IMR-90 (cell line): ENCODE measurements around the gene DGKZ. TPM values are rescaled to one million over a fixed set of nuclear protein-coding genes. Genes with fewer than 3 reads are reported as not detected.

Experiments
- ATAC-seq: fragments of 200-7000 bp; cut with Tn5 transposase; 2 replicates; pipeline ENCODE4 v1.9.1; 2020; ENCODE audit warnings: low read depth, mild to moderate bottlenecking, moderate library complexity
- BruUV-seq: library from RNA; stranded (reverse); fragments of 400-500 nt; replicated peaks from 2 replicates; lab custom pipeline; 2021; lab: Mats Ljungman, UMichigan
- CTCF ChIA-PET: fragments of 300-600 bp; formaldehyde crosslinking; extraction: SDS; loops from one replicate; lab custom pipeline; 2021; ENCODE audit warnings: antibody characterized with exemption; lab: Yijun Ruan, JAX
- POLR2A ChIA-PET: fragments of 300-600 bp; sonication (Branson Sonifier 250); formaldehyde crosslinking; loops from one replicate; lab custom pipeline; 2022; ENCODE audit warnings: antibody characterized with exemption; ENCODE audit not compliant: unreplicated experiment; lab: Charles Lee
- DNase-seq: peaks from one replicate; pipeline ENCODE4 v3.0.0; 2013
- H2AFZ ChIP-seq: replicated peaks from 2 replicates; pipeline ENCODE3; 2013; ENCODE audit warnings: low read length, mild to moderate bottlenecking; ENCODE audit not compliant: poor library complexity
- H2AK5ac ChIP-seq: 2 replicates; pipeline ENCODE4 v1.6.1; 2013; ENCODE audit warnings: low read depth, low read length, inconsistent platforms
- H2AK9ac ChIP-seq: replicated peaks from 2 replicates; pipeline ENCODE3; 2013; ENCODE audit warnings: mild to moderate bottlenecking, low read depth, low read length, moderate library complexity; ENCODE audit not compliant: poor library complexity
- H2BK120ac ChIP-seq: 2 replicates; pipeline ENCODE4 v1.6.1; 2013; ENCODE audit warnings: low read depth, low read length, inconsistent platforms
- H2BK15ac ChIP-seq: 3 replicates; pipeline ENCODE4 v1.6.1; 2013; ENCODE audit warnings: low read depth, low read length, inconsistent platforms
- H2BK20ac ChIP-seq: 2 replicates; pipeline ENCODE4 v1.6.1; 2013; ENCODE audit warnings: low read depth, mild to moderate bottlenecking, inconsistent platforms, low read length, moderate library complexity
- H2BK5ac ChIP-seq: 2 replicates; pipeline ENCODE4 v1.6.1; 2013; ENCODE audit warnings: mild to moderate bottlenecking, low read depth, low read length, inconsistent platforms; ENCODE audit not compliant: poor library complexity, severe bottlenecking
- H3K14ac ChIP-seq: replicated peaks from 2 replicates; pipeline ENCODE4 v1.6.1; 2013; ENCODE audit warnings: low read depth, low read length, inconsistent platforms
- H3K18ac ChIP-seq: 2 replicates; pipeline ENCODE4 v1.6.1; 2013; ENCODE audit warnings: low read depth, low read length, control low read depth
- H3K23ac ChIP-seq: 2 replicates; pipeline ENCODE4 v1.6.1; 2013; ENCODE audit warnings: low read depth, low read length, inconsistent platforms
- H3K27ac ChIP-seq: 2 replicates; pipeline ENCODE4 v1.5.1; 2013; ENCODE audit warnings: mild to moderate bottlenecking, control low read depth, low read length; ENCODE audit not compliant: insufficient read depth
- H3K27me3 ChIP-seq: 2 replicates; pipeline ENCODE4 v1.6.1; 2013; ENCODE audit warnings: low read length; ENCODE audit not compliant: control insufficient read depth, insufficient read depth
- H3K36me3 ChIP-seq: 2 replicates; pipeline ENCODE4 v1.6.1; 2013; ENCODE audit warnings: low read length, mixed read lengths; ENCODE audit not compliant: control insufficient read depth, insufficient read depth
- H3K4ac ChIP-seq: 2 replicates; pipeline ENCODE4 v1.6.1; 2013; ENCODE audit warnings: low read depth, low read length, inconsistent platforms
- H3K4me1 ChIP-seq: 2 replicates; pipeline ENCODE4 v1.6.1; 2013; ENCODE audit warnings: low read length, mixed read lengths; ENCODE audit not compliant: control insufficient read depth, insufficient read depth
- H3K4me2 ChIP-seq: 2 replicates; pipeline ENCODE4 v1.6.1; 2013; ENCODE audit warnings: low read depth, mild to moderate bottlenecking, control low read depth, low read length, moderate library complexity
- H3K4me3 ChIP-seq: 2 replicates; pipeline ENCODE4 v1.5.1; 2013; ENCODE audit warnings: low read depth, mild to moderate bottlenecking, control low read depth, low read length, moderate library complexity; ENCODE audit not compliant: insufficient read depth
- H3K56ac ChIP-seq: 2 replicates; pipeline ENCODE4 v1.6.1; 2013; ENCODE audit warnings: low read length, inconsistent platforms; ENCODE audit not compliant: insufficient read depth; ENCODE audit errors: extremely low read depth
- H3K79me1 ChIP-seq, 2 experiments: 2 replicates each; pipeline ENCODE4 v1.6.1; 2013; ENCODE audit warnings: low read length in 2 of 2, inconsistent platforms in 1 of 2, low read depth in 1 of 2
- H3K9ac ChIP-seq: 2 replicates; pipeline ENCODE4 v1.6.1; 2013; ENCODE audit warnings: low read depth, low read length, control low read depth
- H3K9me1 ChIP-seq: 2 replicates; pipeline ENCODE4 v1.6.1; 2013; ENCODE audit warnings: low read length, inconsistent platforms; ENCODE audit not compliant: insufficient read depth
- H3K9me3 ChIP-seq: 2 replicates; pipeline ENCODE4 v1.6.1; 2013; ENCODE audit warnings: low read length; ENCODE audit not compliant: control insufficient read depth, insufficient read depth
- H4K20me1 ChIP-seq: 2 replicates; pipeline ENCODE4 v1.6.1; 2013; ENCODE audit warnings: low read length, inconsistent platforms; ENCODE audit not compliant: insufficient read depth
- H4K5ac ChIP-seq: 2 replicates; pipeline ENCODE4 v1.6.1; 2013; ENCODE audit warnings: mild to moderate bottlenecking, low read depth, low read length, control low read depth
- H4K8ac ChIP-seq, 2 experiments: 2 replicates each; pipeline ENCODE4 v1.6.1; 2013; ENCODE audit warnings: low read depth in 2 of 2, low read length in 2 of 2, control low read depth in 1 of 2, inconsistent platforms in 1 of 2
- H4K91ac ChIP-seq: 2 replicates; pipeline ENCODE4 v1.6.1; 2013; ENCODE audit warnings: low read depth, low read length, inconsistent platforms; ENCODE audit not compliant: insufficient read depth
- CEBPB ChIP-seq: IDR thresholded peaks from 2 replicates; pipeline ENCODE4 v1.6.1; 2012; ENCODE audit warnings: low read depth, low read length, improper control_type of control experiment
- CHD1 ChIP-seq: IDR thresholded peaks from 2 replicates; pipeline ENCODE4 v1.6.1; 2012; ENCODE audit warnings: low read depth, low read length, improper control_type of control experiment
- CTCF ChIP-seq: conservative IDR thresholded peaks from 2 replicates; pipeline ENCODE4 v1.5.1; 2012; ENCODE audit warnings: mild to moderate bottlenecking, low read depth, low read length, improper control_type of control experiment
- MAFK ChIP-seq: IDR thresholded peaks from 2 replicates; pipeline ENCODE4 v1.6.1; 2012; ENCODE audit warnings: low read depth, low read length, improper control_type of control experiment
- MXI1 ChIP-seq: IDR thresholded peaks from 2 replicates; pipeline ENCODE4 v1.6.1; 2012; ENCODE audit warnings: low read depth, mild to moderate bottlenecking, low read length, moderate library complexity, borderline replicate concordance
- POLR2A ChIP-seq: IDR thresholded peaks from 2 replicates; pipeline ENCODE4 v1.6.1; 2012; ENCODE audit warnings: mild to moderate bottlenecking, low read depth, low read length
- RAD21 ChIP-seq: IDR thresholded peaks from 2 replicates; pipeline ENCODE4 v1.6.1; 2012; ENCODE audit warnings: low read length, improper control_type of control experiment
- RFX5 ChIP-seq: IDR thresholded peaks from 2 replicates; pipeline ENCODE4 v1.8.0; 2012; ENCODE audit warnings: low read depth, mild to moderate bottlenecking, low read length, moderate library complexity
- USF2 ChIP-seq: fragments of 150-350 bp; IDR thresholded peaks from 2 replicates; pipeline ENCODE4 v1.6.1; 2017; ENCODE audit warnings: mild to moderate bottlenecking, antibody characterized with exemption, low read length, low read depth
- WGBS, 2 experiments: methylation state at CpG; one replicate each; pipeline versions ENCODE4 v1.1.5 to v1.1.7; 2013; ENCODE audit warnings: missing lambda C conversion rate in 2 of 2; ENCODE audit not compliant: insufficient read length in 1 of 2; ENCODE audit errors: extremely low coverage in 2 of 2; 5-methylcytosine and 5-hydroxymethylcytosine counted together
- dilution Hi-C: fragments of 300-500 bp; cut with HindIII; formaldehyde crosslinking; loops from one replicate; pipeline ENCODE4 v1.14.3; 2018; ENCODE audit warnings: low sequenced_read_pairs; ENCODE audit not compliant: unreplicated experiment
- in situ Hi-C: fragments of 300-500 bp; cut with MboI; formaldehyde crosslinking; loops from 3 replicates; pipeline ENCODE4 v1.14.3; 2019; ENCODE audit warnings: low sequenced_read_pairs, inconsistent platforms, mixed read lengths
- intact Hi-C: fragments of 100-400 bp; cut with micrococcal nuclease; formaldehyde crosslinking; loops from 2 replicates; pipeline ENCODE4 v1.10.0; 2022
- polyA plus RNA-seq, 3 experiments: library from polyadenylated mRNA; depleted of rRNA; stranded (reverse); fragments of >200 nt; gene quantifications; 2 replicates each; pipeline ENCODE4 v1.2.3, GENCODE V29; 2012; ENCODE audit warnings: low replicate concordance in 1 of 3
- total RNA-seq: library from RNA; depleted of rRNA; stranded (reverse); fragments of >200 nt; gene quantifications from 2 replicates; pipeline ENCODE4 v1.2.3, GENCODE V29; 2012
- TF ChIP-seq, protein P1 (sequence below): fragments of 150-350 bp; IDR thresholded peaks from 2 replicates; pipeline ENCODE4 v1.6.1; 2016; ENCODE audit warnings: low read depth, mild to moderate bottlenecking, low read length, moderate library complexity, borderline replicate concordance

The DGKZ gene
- total and polyA plus RNA-seq, 2 of the 4 experiments (the other 2 are of a cell fraction): 46.8 to 62.0 TPM

DNA sequence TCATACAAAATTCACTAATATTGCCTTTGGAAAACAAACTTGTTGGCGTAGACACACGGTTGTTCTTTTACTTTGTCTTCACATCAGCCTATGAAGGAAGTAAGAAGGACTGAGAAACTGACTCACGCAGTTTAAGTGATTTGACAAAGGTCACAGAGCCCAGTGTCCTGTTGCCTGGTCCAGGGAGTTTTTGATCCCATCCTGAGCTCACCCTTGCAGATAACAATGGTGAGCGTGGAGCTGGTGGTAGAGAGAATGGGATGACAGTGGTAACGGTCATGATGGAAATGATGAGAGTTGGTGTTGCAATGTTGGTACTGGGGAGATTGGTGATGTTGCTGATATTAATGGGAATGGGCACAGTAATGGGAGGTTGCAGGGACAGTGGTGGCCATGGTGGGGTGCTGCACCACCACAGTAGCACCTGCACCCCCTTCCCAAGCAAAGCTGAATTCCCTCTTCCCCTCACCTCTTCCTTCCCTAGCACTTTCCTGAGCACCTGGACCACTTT, 47.8 kb upstream of the DGKZ start:
- CTCF ChIA-PET: interaction anchor here (1.2 to 4.3 kb wide), 3 partner anchors 9 to 60 kb away, joined by 3 to 15 read pairs (median 5); no protein-coding TSS in a partner anchor
- in situ Hi-C loops (no loop called here), dilution Hi-C loops (no loop called here), intact Hi-C loops (no loop called here)
- H3K14ac ChIP-seq: peak overlapping the region; percentile 94
- H3K27ac ChIP-seq: peak overlapping the region; percentile 98
- peak overlapping the region; percentile 97 for H2BK20ac ChIP-seq
- peak overlapping the region; percentile 87 for H2AK9ac ChIP-seq
- no TSS peak for BruUV-seq
- H2BK120ac ChIP-seq: peak overlapping the region; percentile 96
- peak overlapping the region; percentile 95 for H2BK5ac ChIP-seq
- H4K5ac ChIP-seq: peak overlapping the region; percentile 97
- peak overlapping the region; percentile 98 for H3K4me2 ChIP-seq
- H2AFZ ChIP-seq: peak overlapping the region; percentile 35
- DNase-seq: peak; percentile 61
- peak overlapping the region; percentile 71 for H3K9ac ChIP-seq
- H3K18ac ChIP-seq: peak overlapping the region; percentile 97
- H3K9me1 ChIP-seq: peaks cover 20% of the 10 kb centered on the region
- peak overlapping the region; percentile 95 for H3K56ac ChIP-seq
- 29% methylated on average over 1 of the region's 5 CpGs; no CpG with 5 or more reads in 1 of the 2 experiments for WGBS, 2 experiments
- peak overlapping the region; percentile 18; the same call in 1 of the 2 replicates for H3K4me3 ChIP-seq
- H3K4me1 ChIP-seq: peaks cover 38% of the 10 kb centered on the region
- peak overlapping the region; percentile 94 for H2BK15ac ChIP-seq
- peak overlapping the region; percentile 96 for H4K91ac ChIP-seq
- H3K27me3 ChIP-seq: no peaks in the 10 kb centered on the region
- ATAC-seq: no peak
- H3K23ac ChIP-seq: peak overlapping the region; percentile 97
- H3K9me3 ChIP-seq: no peaks in the 10 kb centered on the region
- peak overlapping the region; percentile 37 to 91 for H4K8ac ChIP-seq
- TF ChIP-seq CHD1 (no peak), CEBPB (peak; percentile 87), MXI1 (no peak), MAFK (no peak), USF2 (no peak), RAD21 (no peak), CTCF (0 out of 2 replicates have a peak, but pooled peaks have one; percentile 4), RFX5 (no peak), POLR2A (no peak)
- TF ChIP-seq, protein P1, sequence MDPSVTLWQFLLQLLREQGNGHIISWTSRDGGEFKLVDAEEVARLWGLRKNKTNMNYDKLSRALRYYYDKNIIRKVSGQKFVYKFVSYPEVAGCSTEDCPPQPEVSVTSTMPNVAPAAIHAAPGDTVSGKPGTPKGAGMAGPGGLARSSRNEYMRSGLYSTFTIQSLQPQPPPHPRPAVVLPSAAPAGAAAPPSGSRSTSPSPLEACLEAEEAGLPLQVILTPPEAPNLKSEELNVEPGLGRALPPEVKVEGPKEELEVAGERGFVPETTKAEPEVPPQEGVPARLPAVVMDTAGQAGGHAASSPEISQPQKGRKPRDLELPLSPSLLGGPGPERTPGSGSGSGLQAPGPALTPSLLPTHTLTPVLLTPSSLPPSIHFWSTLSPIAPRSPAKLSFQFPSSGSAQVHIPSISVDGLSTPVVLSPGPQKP: no peak
- POLR2A ChIA-PET: no interaction called here
- H3K36me3 ChIP-seq: peaks cover 29% of the 10 kb centered on the region
- H4K20me1 ChIP-seq: peaks cover 13% of the 10 kb centered on the region
- H3K4ac ChIP-seq: peak overlapping the region; percentile 96
- peaks cover 26 to 68% of the 10 kb centered on the region in 2 experiments for H3K79me1 ChIP-seq
- H2AK5ac ChIP-seq: peak overlapping the region; percentile 96
